Neural crest cell (in vitro differentiated cells): ENCODE measurements around the gene PCGF1. TPM values are rescaled to one million over a fixed set of nuclear protein-coding genes. Genes with fewer than 3 reads are reported as not detected.

Experiments
- DNase-seq: peaks from one replicate; pipeline ENCODE4 v3.0.0; 2021; ENCODE audit warnings: low read depth, mixed read lengths, low spot score
- H3K27ac Mint-ChIP-seq: one replicate; pipeline ENCODE4 v1.8.0; 2021; ENCODE audit warnings: mild to moderate bottlenecking, mixed read lengths; ENCODE audit not compliant: unreplicated experiment
- H3K27me3 Mint-ChIP-seq: 2 replicates; pipeline ENCODE4 v1.8.0; 2021; ENCODE audit warnings: low read depth, mild to moderate bottlenecking, mixed read lengths
- H3K36me3 Mint-ChIP-seq: 2 replicates; pipeline ENCODE4 v1.8.0; 2021; ENCODE audit warnings: low read depth, mild to moderate bottlenecking, mixed read lengths
- H3K4me1 Mint-ChIP-seq: 2 replicates; pipeline ENCODE4 v1.8.0; 2021; ENCODE audit warnings: mixed read lengths
- H3K4me3 Mint-ChIP-seq: one replicate; pipeline ENCODE4 v1.8.0; 2021; ENCODE audit warnings: mild to moderate bottlenecking, mixed read lengths
- H3K9me3 Mint-ChIP-seq: 2 replicates; pipeline ENCODE4 v1.8.0; 2021; ENCODE audit warnings: mixed read lengths
- CTCF ChIP-seq: fragments of 200-600 bp; sonication (generic); conservative IDR thresholded peaks from 2 replicates; pipeline ENCODE4 v1.5.0; 2021; ENCODE audit warnings: antibody characterized with exemption, mild to moderate bottlenecking
- total RNA-seq: library from RNA; stranded (reverse); gene quantifications from 2 replicates; pipeline ENCODE4 v1.2.1, GENCODE V29; 2021

PCGF1 gene
- total RNA-seq, 1 donor from 2014 or later = 30.0 TPM

DNA sequence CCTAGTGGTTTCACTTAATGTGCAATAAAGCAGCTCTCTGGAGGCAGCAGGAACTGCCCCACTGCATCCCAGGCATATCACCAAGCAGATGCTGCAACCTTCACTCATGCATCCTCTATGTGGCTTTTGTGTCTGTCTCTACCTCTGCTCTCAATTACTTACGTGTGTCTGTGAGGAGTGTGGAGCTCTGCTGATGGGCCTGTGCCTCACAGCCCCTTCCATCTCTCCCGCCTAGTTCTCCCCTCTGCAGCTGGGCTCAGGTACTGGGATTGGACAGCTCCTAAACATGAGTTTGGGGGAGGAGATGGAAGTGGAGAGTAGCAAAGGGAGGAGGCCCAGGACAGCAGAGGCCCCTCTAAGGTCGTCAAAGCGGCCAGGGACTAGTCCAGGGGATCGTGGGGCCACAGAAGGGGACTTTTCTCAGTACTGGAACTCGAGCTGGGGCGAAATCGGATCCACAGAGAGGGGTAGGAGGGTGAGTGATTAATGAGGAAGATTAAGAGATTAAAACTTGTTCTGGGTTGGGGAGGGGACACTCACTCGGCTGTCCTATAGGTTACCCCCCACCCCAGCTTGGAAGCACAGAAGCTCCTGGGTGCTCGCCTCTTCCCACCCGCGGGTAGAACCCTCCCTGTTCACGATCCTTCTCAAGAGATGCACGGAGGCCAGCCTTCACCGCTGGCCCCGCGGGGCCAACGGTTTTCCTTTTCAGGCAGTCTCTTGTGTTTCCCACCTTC is 6.0 kb downstream of the PCGF1 start:
- Mint-ChIP-seq H3K27ac (no peak overlapping the region), H3K36me3 (peaks cover 17% of the 10 kb centered on the region), H3K27me3 (peaks cover 92% of the 10 kb centered on the region), H3K9me3 (no peaks in the 10 kb centered on the region), H3K4me1 (peaks cover 28% of the 10 kb centered on the region), H3K4me3 (peak overlapping the region; percentile 74)
- no peak for TF ChIP-seq CTCF
- DNase-seq = no peak

DNA sequence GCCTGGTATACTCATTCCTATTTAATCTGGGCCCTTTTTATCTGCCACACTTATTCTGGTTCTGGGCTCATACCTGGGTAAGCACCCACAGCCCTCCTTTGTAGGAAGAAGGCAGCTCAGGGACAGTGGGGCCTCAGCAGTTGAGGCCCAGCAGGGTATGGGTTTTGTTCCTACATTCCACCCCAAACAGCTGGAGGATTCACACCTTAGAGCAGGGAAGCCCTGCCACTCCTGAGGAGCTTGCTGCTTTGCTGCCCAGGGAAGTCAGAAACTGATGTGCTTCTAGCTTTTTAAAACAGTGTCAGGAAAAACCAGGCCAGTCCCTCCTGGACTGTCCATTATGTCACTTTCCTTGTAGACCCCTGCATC is 6.9 kb downstream of the PCGF1 start:
- no peak for TF ChIP-seq CTCF
- Mint-ChIP-seq H3K36me3 (peaks cover 19% of the 10 kb centered on the region), H3K27ac (no peak overlapping the region), H3K4me1 (peaks cover 27% of the 10 kb centered on the region), H3K9me3 (no peaks in the 10 kb centered on the region), H3K4me3 (peak overlapping the region; percentile 74), H3K27me3 (peaks cover 99% of the 10 kb centered on the region)
- DNase-seq = no peak

DNA sequence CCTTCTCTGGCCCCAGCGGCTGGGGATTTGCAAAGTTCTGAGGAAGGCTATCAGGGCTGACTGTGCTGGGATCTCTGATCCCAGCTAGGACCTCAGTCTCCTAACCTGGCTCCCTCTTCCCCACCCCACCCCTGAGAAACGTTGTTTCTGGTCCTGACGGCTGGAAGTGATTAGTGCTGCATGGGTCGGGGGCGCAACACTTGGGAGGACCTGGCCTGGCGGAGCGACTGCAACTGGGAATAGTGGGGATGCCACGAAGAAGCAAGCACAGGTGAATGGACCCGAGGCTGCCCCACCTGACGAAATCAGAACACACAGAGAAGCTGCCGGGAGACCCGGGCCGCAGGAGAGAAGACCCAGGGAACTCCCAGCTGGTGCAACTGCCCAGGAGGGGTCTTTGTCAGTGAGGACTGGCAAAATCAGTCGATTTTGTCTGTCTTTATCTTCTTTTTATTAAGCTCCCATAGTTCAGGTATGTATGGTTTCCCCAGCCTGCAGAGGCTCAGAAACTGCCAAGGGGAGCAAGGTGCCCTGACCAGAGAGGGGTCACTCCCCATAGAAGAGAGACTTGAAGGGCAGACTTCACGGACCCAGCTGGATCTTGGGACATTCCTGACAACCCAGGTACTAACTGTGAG is 7.4 kb downstream of the PCGF1 start:
- Mint-ChIP-seq H3K36me3 (peaks cover 14% of the 10 kb centered on the region), H3K27me3 (peaks cover 99% of the 10 kb centered on the region), H3K27ac (no peak overlapping the region), H3K9me3 (no peaks in the 10 kb centered on the region), H3K4me1 (peaks cover 24% of the 10 kb centered on the region), H3K4me3 (peak overlapping the region; percentile 74)
- TF ChIP-seq CTCF = no peak
- DNase-seq = no peak

GRCh38 chr2:74499267-74499939 is 8.1 kb downstream of the PCGF1 start, which contains the start of gene LBX2:
LBX2 (minus strand) TSS chr2:74499603; CDS start chr2:74499537, 66 bp downstream.
- H3K36me3 Mint-ChIP-seq = peaks cover 10% of the 10 kb centered on the region
- peak within 1 kb of the TSS; percentile 86 for H3K4me3 Mint-ChIP-seq
- no peak within 1 kb of the TSS for H3K27ac Mint-ChIP-seq
- no peak for TF ChIP-seq CTCF
- H3K4me1 Mint-ChIP-seq = peaks cover 19% of the 10 kb centered on the region
- peaks cover 94% of the 10 kb centered on the region for H3K27me3 Mint-ChIP-seq
- H3K9me3 Mint-ChIP-seq = no peaks in the 10 kb centered on the region
- DNase-seq = no peak

GRCh38 chr2:74498500-74499266 is 8.8 kb downstream of the PCGF1 start:
- Mint-ChIP-seq H3K36me3 (peaks cover 13% of the 10 kb centered on the region), H3K27ac (no peak overlapping the region), H3K4me1 (peaks cover 19% of the 10 kb centered on the region), H3K27me3 (peaks cover 91% of the 10 kb centered on the region), H3K9me3 (no peaks in the 10 kb centered on the region), H3K4me3 (peak overlapping the region; percentile 86)
- TF ChIP-seq CTCF = no peak
- peak; percentile 28 for DNase-seq
